Kidney (tissue), 14 donors: ENCODE data around the gene FGF8. TPM values are rescaled to one million over a fixed set of nuclear protein-coding genes. Genes with fewer than 3 reads are reported as not detected.

Experiments used
- DNase-seq, 5 donors: peaks; one replicate each; pipeline ENCODE4 v3.0.0-alpha.2; 2013 to 2020
- FAIRE-seq: peaks from 2 replicates; lab custom pipeline; 2012; peaks lifted over from hg19 to GRCh38; lab: Jason Lieb, UNC
- H3K27ac ChIP-seq, 2 donors: one replicate each; pipeline ENCODE4 v1.7.0; 2013; ENCODE audit warnings: low read depth in 2 of 2, low read length in 2 of 2, inconsistent platforms in 1 of 2
- H3K27me3 ChIP-seq: one replicate; pipeline ENCODE4 v1.7.1; 2013; ENCODE audit warnings: low read length, inconsistent platforms; ENCODE audit not compliant: control insufficient read depth, insufficient read depth
- H3K36me3 ChIP-seq, 3 donors: one replicate each; pipeline versions ENCODE4 v1.7.0 to v1.7.1; 2013; ENCODE audit warnings: low read length in 3 of 3, control low read depth in 1 of 3, inconsistent platforms in 1 of 3; ENCODE audit not compliant: insufficient read depth in 3 of 3, control insufficient read depth in 2 of 3
- H3K4me1 ChIP-seq, 3 donors: one replicate each; pipeline versions ENCODE4 v1.7.0 to v1.7.1; 2013; ENCODE audit warnings: low read length in 3 of 3, inconsistent platforms in 1 of 3, low read depth in 1 of 3; ENCODE audit not compliant: control insufficient read depth in 2 of 3, insufficient read depth in 2 of 3
- H3K4me3 ChIP-seq, 3 donors: one replicate each; pipeline versions ENCODE4 v1.7.0 to v1.8.1; 2013; ENCODE audit warnings: low read length in 3 of 3, control low read depth in 1 of 3, inconsistent platforms in 1 of 3
- H3K9ac ChIP-seq, 3 donors: one replicate each; pipeline versions ENCODE4 v1.7.0 to v1.7.1; 2013; ENCODE audit warnings: low read length in 3 of 3, control low read depth in 1 of 3, inconsistent platforms in 1 of 3
- H3K9me3 ChIP-seq, 3 donors: one replicate each; pipeline versions ENCODE4 v1.7.0 to v1.7.1; 2013; ENCODE audit warnings: low read length in 3 of 3, control low read depth in 1 of 3, inconsistent platforms in 1 of 3; ENCODE audit not compliant: control insufficient read depth in 2 of 3, insufficient read depth in 1 of 3
- intact Hi-C: fragments of 100-400 bp; cut with DNase I; formaldehyde crosslinking; loops from one replicate; pipeline ENCODE4 v1.11.1; 2022
- polyA plus RNA-seq: library from polyadenylated mRNA; stranded (reverse); fragments of 350-450 nt; fragmentation: Illumina TruSeq; extraction: RNeasy Lipid Tissue Mini Kit (QIAGEN cat#74804); gene quantifications from one replicate; pipeline ENCODE4 v1.2.3, GENCODE V29; 2014; ENCODE audit warnings: low read depth, low replicate concordance; ENCODE audit not compliant: insufficient read depth
- total RNA-seq: library from RNA; stranded (reverse); fragmentation: NEBNext Ultra II Directional; extraction: Animal tissue kit (Norgen Biotek cat#: 25700); gene quantifications from one replicate; pipeline ENCODE4 v1.2.1, GENCODE V29; 2021
- TF ChIP-seq, protein P1 (sequence below): IDR thresholded peaks from 3 replicates; pipeline ENCODE4 v1.5.1; 2012; ENCODE audit warnings: mild to moderate bottlenecking, moderate library complexity, borderline replicate concordance; ENCODE audit not compliant: insufficient read depth; ENCODE audit errors: extremely low read depth
- donor health status: control.
- donor health status: control.
- donor health status: control.
- donor health status: control.
- donor health status: control.
- donor health status: DM: yes; HTN: yes; CAD: no.
- donor health status: Normal renal cell carcinoma (clear cell type).

Gene FGF8
- total and polyA plus RNA-seq, 2 donors from 2014 or later, result not detected

DNA sequence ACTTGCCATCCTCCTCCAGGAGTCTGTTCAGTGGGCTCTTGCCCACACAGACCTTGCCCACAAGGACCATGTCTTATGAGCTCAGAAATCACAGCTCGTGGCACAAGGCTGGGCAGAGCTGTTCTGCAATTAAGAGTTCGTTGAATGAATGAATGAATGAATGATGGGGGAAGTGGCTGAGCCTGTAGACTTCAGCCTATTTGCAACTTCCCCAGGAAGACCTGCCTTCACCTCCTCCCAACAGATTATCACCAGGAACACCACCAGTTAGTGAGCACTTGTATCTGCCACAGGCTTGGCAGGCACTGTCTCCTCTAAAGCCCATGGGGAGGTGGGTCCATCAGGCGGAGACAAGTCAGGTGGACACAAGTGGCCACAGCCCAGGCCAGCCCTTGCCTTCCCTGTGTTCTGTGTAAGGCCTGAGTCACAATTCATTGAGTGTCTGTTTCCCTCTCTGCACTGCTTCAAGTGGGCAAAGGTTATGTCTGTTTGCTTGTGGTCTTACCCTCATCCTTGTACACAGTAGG lies 1.8 kb upstream of the FGF8 start:
- no peak overlapping the region for H3K9ac ChIP-seq
- no peak for FAIRE-seq
- H3K9me3 ChIP-seq, result no peaks in the 10 kb centered on the region
- intact Hi-C loops, result loop anchor here (10.0 kb wide), 1 partner anchor 173 kb away; no protein-coding TSS in a partner anchor
- peaks cover 0 to 23% (median 2%) of the 10 kb centered on the region in 3 donors for H3K4me1 ChIP-seq
- H3K36me3 ChIP-seq, result no peaks in the 10 kb centered on the region
- peak in 1 of 5 donors; percentile 58 for DNase-seq
- TF ChIP-seq, protein P1, sequence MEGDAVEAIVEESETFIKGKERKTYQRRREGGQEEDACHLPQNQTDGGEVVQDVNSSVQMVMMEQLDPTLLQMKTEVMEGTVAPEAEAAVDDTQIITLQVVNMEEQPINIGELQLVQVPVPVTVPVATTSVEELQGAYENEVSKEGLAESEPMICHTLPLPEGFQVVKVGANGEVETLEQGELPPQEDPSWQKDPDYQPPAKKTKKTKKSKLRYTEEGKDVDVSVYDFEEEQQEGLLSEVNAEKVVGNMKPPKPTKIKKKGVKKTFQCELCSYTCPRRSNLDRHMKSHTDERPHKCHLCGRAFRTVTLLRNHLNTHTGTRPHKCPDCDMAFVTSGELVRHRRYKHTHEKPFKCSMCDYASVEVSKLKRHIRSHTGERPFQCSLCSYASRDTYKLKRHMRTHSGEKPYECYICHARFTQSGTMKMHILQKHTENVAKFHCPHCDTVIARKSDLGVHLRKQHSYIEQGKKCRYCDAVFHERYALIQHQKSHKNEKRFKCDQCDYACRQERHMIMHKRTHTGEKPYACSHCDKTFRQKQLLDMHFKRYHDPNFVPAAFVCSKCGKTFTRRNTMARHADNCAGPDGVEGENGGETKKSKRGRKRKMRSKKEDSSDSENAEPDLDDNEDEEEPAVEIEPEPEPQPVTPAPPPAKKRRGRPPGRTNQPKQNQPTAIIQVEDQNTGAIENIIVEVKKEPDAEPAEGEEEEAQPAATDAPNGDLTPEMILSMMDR, result no peak
- no peak overlapping the region for H3K4me3 ChIP-seq
- H3K27ac ChIP-seq, result no peak overlapping the region
- H3K27me3 ChIP-seq, result peaks cover 31% of the 10 kb centered on the region

DNA sequence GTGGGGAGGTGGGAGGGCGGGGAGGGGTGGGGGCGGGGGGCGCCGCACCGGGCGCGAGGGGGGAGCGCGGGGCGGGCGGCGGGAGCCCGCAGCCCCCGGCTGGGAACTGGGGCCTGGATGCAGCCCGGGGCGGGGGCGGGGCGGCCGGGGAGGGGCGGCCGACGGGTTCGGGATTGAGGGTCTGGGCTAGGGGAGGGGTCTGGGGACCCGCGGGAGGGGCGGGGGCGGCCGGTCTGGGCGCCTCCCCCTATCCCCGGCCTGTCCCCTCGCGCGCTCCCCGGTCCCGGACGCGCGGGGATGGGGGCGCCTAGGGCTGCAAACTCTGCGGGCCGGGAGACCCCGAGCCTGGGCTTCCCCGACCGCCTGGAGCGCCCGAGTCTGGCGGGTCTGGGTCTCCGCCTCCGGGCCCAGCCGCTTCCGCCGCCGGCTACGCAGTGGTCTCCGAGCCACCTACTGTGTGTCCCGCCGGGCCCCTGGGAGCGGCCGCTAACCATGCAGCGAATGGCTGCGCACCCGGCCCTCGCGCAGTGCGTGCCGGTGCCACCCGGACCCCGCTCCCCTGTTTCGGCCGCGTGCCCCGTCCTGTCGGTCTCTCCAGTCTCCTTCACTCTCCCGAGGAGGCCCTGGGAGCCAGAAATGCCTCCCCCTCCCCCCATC lies 375 bp upstream of the FGF8 start:
- TF ChIP-seq, protein P1, result no peak
- H3K9me3 ChIP-seq, result no peaks in the 10 kb centered on the region
- peaks cover 0 to 14% (median 0%) of the 10 kb centered on the region in 3 donors for H3K4me1 ChIP-seq
- H3K4me3 ChIP-seq, result no peak overlapping the region
- intact Hi-C loops, result loop anchor here (10.0 kb wide), 1 partner anchor 171 kb away; no protein-coding TSS in a partner anchor
- no peak overlapping the region for H3K27ac ChIP-seq
- FAIRE-seq (no peak), DNase-seq (peak in 2 of 5 donors; percentile 53 to 73)
- no peaks in the 10 kb centered on the region for H3K36me3 ChIP-seq
- H3K27me3 ChIP-seq, result peaks cover 35% of the 10 kb centered on the region
- no peak overlapping the region for H3K9ac ChIP-seq

DNA sequence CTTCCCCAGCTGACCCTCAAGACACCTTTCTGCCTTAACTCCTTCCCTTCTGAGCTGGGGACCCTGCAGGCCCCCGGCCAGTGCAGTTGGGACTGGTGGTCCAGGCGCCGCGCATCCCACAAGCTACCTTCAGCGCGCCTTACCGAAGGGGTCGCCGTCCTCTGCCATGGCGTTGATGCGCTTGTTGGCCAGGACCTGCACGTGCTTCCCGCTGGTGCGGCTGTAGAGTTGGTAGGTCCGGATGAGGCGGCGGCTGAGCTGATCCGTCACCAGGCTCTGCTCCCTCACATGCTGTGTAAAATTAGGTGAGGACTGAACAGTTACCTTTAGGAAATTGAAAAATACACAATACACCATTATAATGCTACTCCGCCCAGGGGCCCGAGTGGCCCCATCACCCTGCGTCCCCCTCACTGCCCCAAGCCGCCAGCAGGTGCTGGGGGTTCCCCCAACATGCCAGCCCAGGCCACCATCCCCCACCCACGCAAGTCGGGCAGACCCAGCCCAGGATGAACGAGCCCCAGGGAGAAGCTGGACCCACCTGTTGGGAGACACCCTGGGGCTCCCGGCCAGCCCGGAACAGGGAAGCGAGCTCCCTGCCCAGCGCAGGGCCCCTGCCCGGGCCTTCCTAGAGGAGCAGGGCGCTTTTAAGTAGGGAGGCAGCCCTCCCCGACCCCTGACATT lies 1.2 kb downstream of the FGF8 start:
- H3K27me3 ChIP-seq, result peaks cover 34% of the 10 kb centered on the region
- H3K36me3 ChIP-seq, result no peaks in the 10 kb centered on the region
- no peak overlapping the region for H3K4me3 ChIP-seq
- TF ChIP-seq, protein P1, result no peak
- H3K4me1 ChIP-seq, result peaks cover 0 to 10% (median 0%) of the 10 kb centered on the region in 3 donors
- peak in 3 of 5 donors; percentile 36 to 70 (median 63) for DNase-seq
- no peak overlapping the region for H3K9ac ChIP-seq
- no peak for FAIRE-seq
- H3K9me3 ChIP-seq, result no peaks in the 10 kb centered on the region
- no peak overlapping the region for H3K27ac ChIP-seq
- intact Hi-C loops, result loop anchor here (10.0 kb wide), 1 partner anchor 170 kb away; no protein-coding TSS in a partner anchor
